ENCODE data around the gene OSBPL10.

OSBPL10 gene

GRCh38 chr3:31922962-31923361 lies 58.1 kb downstream of the OSBPL10 start:
- TF ChIP-seq L3MBTL2 (conservative IDR thresholded peaks at IDR 0.05) (no peak), SUZ12 (IDR thresholded peaks at IDR 0.05) (no peak), LEF1 (IDR thresholded peaks at IDR 0.05; ENCODE audit: borderline replicate concordance) (no peak), FOXM1 (IDR thresholded peaks at IDR 0.05; ENCODE audit: borderline replicate concordance) (no peak), ELF4 (IDR thresholded peaks at IDR 0.05) (no peak), NFRKB (IDR thresholded peaks at IDR 0.05) (no peak), BHLHE40 (IDR thresholded peaks at IDR 0.05; ENCODE audit: borderline replicate concordance) (no peak), SP1 (IDR thresholded peaks at IDR 0.05) (no peak), HDGF (IDR thresholded peaks at IDR 0.05; ENCODE audit: borderline replicate concordance) (no peak)
- DNase-seq (ENCODE audit: extremely low spot score) = no peak
- POLR2A ChIA-PET = no interaction called here
- CTCF ChIA-PET = no interaction called here

GRCh38 chr3:31921837-31922236 lies 59.2 kb downstream of the OSBPL10 start:
- ChIA-PET POLR2A (no interaction called here), CTCF (no interaction called here)
- TF ChIP-seq ZNF384 (IDR thresholded peaks at IDR 0.05) (no peak), LEF1 (IDR thresholded peaks at IDR 0.05; ENCODE audit: borderline replicate concordance) (no peak), PKNOX1 (IDR thresholded peaks at IDR 0.05) (no peak), SP1 (IDR thresholded peaks at IDR 0.05) (no peak), CTBP1 (IDR thresholded peaks at IDR 0.05; ENCODE audit: borderline replicate concordance) (no peak), BHLHE40 (IDR thresholded peaks at IDR 0.05; ENCODE audit: borderline replicate concordance) (no peak), SUZ12 (IDR thresholded peaks at IDR 0.05) (no peak), FOXK2 (IDR thresholded peaks at IDR 0.05) (no peak), L3MBTL2 (conservative IDR thresholded peaks at IDR 0.05) (no peak), FOXA1 (IDR thresholded peaks at IDR 0.05) (no peak), FOXM1 (IDR thresholded peaks at IDR 0.05; ENCODE audit: borderline replicate concordance) (no peak), ELF4 (IDR thresholded peaks at IDR 0.05) (no peak), HDGF (IDR thresholded peaks at IDR 0.05; ENCODE audit: borderline replicate concordance) (no peak), NFRKB (IDR thresholded peaks at IDR 0.05) (no peak), ARNT (IDR thresholded peaks at IDR 0.05) (no peak), TARDBP (IDR thresholded peaks at IDR 0.05) (no peak)
- DNase-seq (ENCODE audit: extremely low spot score) = no peak

GRCh38 chr3:31920310-31920709 lies 60.8 kb downstream of the OSBPL10 start:
- TF ChIP-seq HDGF (IDR thresholded peaks at IDR 0.05; ENCODE audit: borderline replicate concordance) (no peak), PKNOX1 (IDR thresholded peaks at IDR 0.05) (no peak), CTBP1 (IDR thresholded peaks at IDR 0.05; ENCODE audit: borderline replicate concordance) (no peak), FOXM1 (IDR thresholded peaks at IDR 0.05; ENCODE audit: borderline replicate concordance) (no peak), BHLHE40 (IDR thresholded peaks at IDR 0.05; ENCODE audit: borderline replicate concordance) (no peak), TARDBP (IDR thresholded peaks at IDR 0.05) (no peak), FOXA1 (IDR thresholded peaks at IDR 0.05) (no peak), ZNF384 (IDR thresholded peaks at IDR 0.05) (no peak)
- no peak for DNase-seq (ENCODE audit: extremely low spot score)
- CTCF ChIA-PET = no interaction called here
- POLR2A ChIA-PET = no interaction called here

GRCh38 chr3:31919528-31919927 lies 61.5 kb downstream of the OSBPL10 start:
- CTCF ChIA-PET = no interaction called here
- no peak for DNase-seq (ENCODE audit: extremely low spot score)
- POLR2A ChIA-PET = no interaction called here
- TF ChIP-seq ARNT (IDR thresholded peaks at IDR 0.05) = no peak
- no peak for TF ChIP-seq L3MBTL2 (conservative IDR thresholded peaks at IDR 0.05)
- TF ChIP-seq FOXM1 (IDR thresholded peaks at IDR 0.05; ENCODE audit: borderline replicate concordance) = no peak
- TF ChIP-seq ZNF384 (IDR thresholded peaks at IDR 0.05) = no peak
- no peak for TF ChIP-seq FOXK2 (IDR thresholded peaks at IDR 0.05)
- TF ChIP-seq TARDBP (IDR thresholded peaks at IDR 0.05) = no peak
- TF ChIP-seq SP1 (IDR thresholded peaks at IDR 0.05) = no peak
- no peak for TF ChIP-seq HDGF (IDR thresholded peaks at IDR 0.05; ENCODE audit: borderline replicate concordance)
- TF ChIP-seq BHLHE40 (IDR thresholded peaks at IDR 0.05; ENCODE audit: borderline replicate concordance) = no peak
- no peak for TF ChIP-seq LEF1 (IDR thresholded peaks at IDR 0.05; ENCODE audit: borderline replicate concordance)
- no peak for TF ChIP-seq FOXA1 (IDR thresholded peaks at IDR 0.05)
- TF ChIP-seq CTBP1 (IDR thresholded peaks at IDR 0.05; ENCODE audit: borderline replicate concordance) = no peak
- TF ChIP-seq PKNOX1 (IDR thresholded peaks at IDR 0.05) = no peak
- no peak for TF ChIP-seq NFRKB (IDR thresholded peaks at IDR 0.05)
- no peak for TF ChIP-seq SUZ12 (IDR thresholded peaks at IDR 0.05)
- no peak for TF ChIP-seq ELF4 (IDR thresholded peaks at IDR 0.05)

GRCh38 chr3:31918179-31919150 lies 62.6 kb downstream of the OSBPL10 start:
- ChIA-PET POLR2A (no interaction called here), CTCF (no interaction called here)
- TF ChIP-seq FOXA1 (IDR thresholded peaks at IDR 0.05) (no peak), FOXM1 (IDR thresholded peaks at IDR 0.05; ENCODE audit: borderline replicate concordance) (no peak), PKNOX1 (IDR thresholded peaks at IDR 0.05) (no peak), ELF4 (IDR thresholded peaks at IDR 0.05) (no peak), TARDBP (IDR thresholded peaks at IDR 0.05) (no peak), SUZ12 (IDR thresholded peaks at IDR 0.05) (no peak), CTBP1 (IDR thresholded peaks at IDR 0.05; ENCODE audit: borderline replicate concordance) (no peak), LEF1 (IDR thresholded peaks at IDR 0.05; ENCODE audit: borderline replicate concordance) (no peak), BHLHE40 (IDR thresholded peaks at IDR 0.05; ENCODE audit: borderline replicate concordance) (no peak), FOXK2 (IDR thresholded peaks at IDR 0.05) (no peak), ZNF384 (IDR thresholded peaks at IDR 0.05) (no peak), ARNT (IDR thresholded peaks at IDR 0.05) (no peak), HDGF (IDR thresholded peaks at IDR 0.05; ENCODE audit: borderline replicate concordance) (no peak), SP1 (IDR thresholded peaks at IDR 0.05) (no peak), NFRKB (IDR thresholded peaks at IDR 0.05) (no peak), L3MBTL2 (conservative IDR thresholded peaks at IDR 0.05) (no peak)
- DNase-seq (ENCODE audit: extremely low spot score) = no peak

Measured in HEK293T (cell line).